ENCODE measurements around the gene WDR59.

Gene WDR59

GRCh38 chr16:75007443-75007842, 22.5 kb upstream of the WDR59 start:
- no peak overlapping the region for H3K27ac ChIP-seq
- TF ChIP-seq CTCF (IDR thresholded peaks at IDR 0.05) (no peak), ZFX (IDR thresholded peaks at IDR 0.05; ENCODE audit: borderline replicate concordance) (no peak)

GRCh38 chr16:75005697-75006096, 20.8 kb upstream of the WDR59 start:
- TF ChIP-seq CTCF (IDR thresholded peaks at IDR 0.05) (no peak), ZFX (IDR thresholded peaks at IDR 0.05; ENCODE audit: borderline replicate concordance) (no peak)
- no peak overlapping the region for H3K27ac ChIP-seq

GRCh38 chr16:75004460-75004859, 19.5 kb upstream of the WDR59 start:
- H3K27ac ChIP-seq = no peak overlapping the region
- TF ChIP-seq ZFX (IDR thresholded peaks at IDR 0.05; ENCODE audit: borderline replicate concordance) (no peak), CTCF (IDR thresholded peaks at IDR 0.05) (no peak)

GRCh38 chr16:75003931-75004330, 19.0 kb upstream of the WDR59 start:
- TF ChIP-seq ZFX (IDR thresholded peaks at IDR 0.05; ENCODE audit: borderline replicate concordance) = no peak
- no peak for TF ChIP-seq CTCF (IDR thresholded peaks at IDR 0.05)
- H3K27ac ChIP-seq = no peak overlapping the region

- TF ChIP-seq ZFX (IDR thresholded peaks at IDR 0.05; ENCODE audit: borderline replicate concordance) (no peak), CTCF (IDR thresholded peaks at IDR 0.05) (no peak)
- no peak overlapping the region for H3K27ac ChIP-seq
Measured at GRCh38 chr16:75002474-75002873, 17.6 kb upstream of the WDR59 start.

- no peak for TF ChIP-seq ZFX (IDR thresholded peaks at IDR 0.05; ENCODE audit: borderline replicate concordance)
- no peak for TF ChIP-seq CTCF (IDR thresholded peaks at IDR 0.05)
- H3K27ac ChIP-seq = no peak overlapping the region
Measured at GRCh38 chr16:75000481-75001081, 15.7 kb upstream of the WDR59 start.

GRCh38 chr16:74999609-75000480, 14.9 kb upstream of the WDR59 start:
- peak overlapping the region; percentile 55 for H3K27ac ChIP-seq
- TF ChIP-seq CTCF (IDR thresholded peaks at IDR 0.05) = no peak

All from 22Rv1 (cell line).